Occipital lobe (tissue), 2 donors: ENCODE results near the gene CCL11. TPM values are rescaled to one million over a fixed set of nuclear protein-coding genes. Genes with fewer than 3 reads are reported as not detected.
"Not testable (repeated sequence)": the region's sequence is repeated elsewhere in the genome, so short reads cannot be mapped to it uniquely, and the experiment has no call there.

Experiments
- DNase-seq: peaks from one replicate; lab custom pipeline; 2025; lab: John Stamatoyannopoulos, UW
- total RNA-seq: library from RNA; depleted of rRNA; stranded (reverse); fragments of >200 nt; gene quantifications from one replicate; pipeline ENCODE4 v1.2.3, GENCODE V29; 2014

The CCL11 gene
- total RNA-seq, 1 donor from 2014 or later, result not detected

DNA sequence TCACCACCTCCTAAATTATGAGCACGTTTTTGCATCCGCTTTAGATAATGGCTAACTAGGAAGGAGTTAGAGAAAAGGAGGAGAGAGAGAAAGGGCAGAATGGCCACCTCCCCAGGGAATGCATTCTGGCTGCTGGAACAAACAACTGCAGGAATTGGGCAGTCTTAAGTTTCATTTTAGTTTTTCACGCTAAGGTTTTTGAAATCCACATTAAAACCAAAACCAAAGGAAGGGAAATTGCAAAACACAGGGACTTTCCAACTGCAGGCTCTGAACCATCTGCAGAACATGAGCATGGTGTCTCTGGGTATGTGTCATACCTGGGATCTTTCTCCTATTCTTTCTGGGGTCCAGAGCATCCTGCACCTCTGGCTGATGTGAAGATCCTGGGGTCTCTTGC, 21.6 kb downstream of the CCL11 start:
- no peak for DNase-seq

DNA sequence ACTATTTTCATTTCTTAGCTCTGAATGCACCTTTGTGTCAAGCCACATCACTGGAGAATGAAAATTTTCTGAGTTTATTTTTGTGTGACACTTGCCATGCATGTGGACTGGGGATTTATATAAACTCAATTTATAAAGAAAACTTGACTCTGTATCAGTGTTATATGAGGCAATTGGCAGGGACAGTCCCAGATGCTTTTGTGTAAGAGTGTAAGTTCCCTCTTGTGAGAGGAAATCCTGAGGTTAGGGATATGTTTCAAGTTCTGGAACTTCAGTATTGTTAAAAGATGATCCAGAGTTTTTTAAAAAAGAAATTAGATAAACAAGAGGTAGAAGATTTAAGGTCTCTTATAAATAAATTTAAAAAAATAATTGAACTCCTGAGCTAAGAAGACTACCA, 22.8 kb downstream of the CCL11 start:
- DNase-seq, result no peak

GRCh38 chr17:34311291-34311690, 25.7 kb downstream of the CCL11 start:
- DNase-seq, result no peak

- no peak for DNase-seq
Measured at GRCh38 chr17:34312080-34312479, 26.5 kb downstream of the CCL11 start.

GRCh38 chr17:34313164-34313563, 27.6 kb downstream of the CCL11 start:
- no peak for DNase-seq

- DNase-seq, result no peak
Measured at GRCh38 chr17:34314279-34314678, 28.7 kb downstream of the CCL11 start.

GRCh38 chr17:34318474-34318873, 32.9 kb downstream of the CCL11 start:
- no peak for DNase-seq

DNA sequence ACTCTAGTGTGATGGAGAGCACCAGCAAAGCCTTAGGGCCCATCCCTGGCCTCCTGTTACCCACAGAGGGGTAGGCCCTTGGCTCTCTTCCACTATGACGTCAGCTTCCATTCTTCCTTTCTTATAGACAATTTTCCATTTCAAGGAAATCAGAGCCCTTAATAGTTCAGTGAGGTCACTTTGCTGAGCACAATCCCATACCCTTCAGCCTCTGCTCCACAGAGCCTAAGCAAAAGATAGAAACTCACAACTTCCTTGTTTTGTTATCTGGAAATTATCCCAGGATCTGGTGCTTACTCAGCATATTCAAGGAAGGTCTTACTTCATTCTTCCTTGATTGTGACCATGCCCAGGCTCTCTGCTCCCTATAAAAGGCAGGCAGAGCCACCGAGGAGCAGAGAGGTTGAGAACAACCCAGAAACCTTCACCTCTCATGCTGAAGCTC, 33.5 kb downstream of the CCL11 start, which contains the start of gene CCL8:
CCL8 (plus strand) TSS at position 397 of the 445 bp plus-strand sequence. CDS start 67 bp downstream, outside the sequence.
- DNase-seq, result no peak

DNA sequence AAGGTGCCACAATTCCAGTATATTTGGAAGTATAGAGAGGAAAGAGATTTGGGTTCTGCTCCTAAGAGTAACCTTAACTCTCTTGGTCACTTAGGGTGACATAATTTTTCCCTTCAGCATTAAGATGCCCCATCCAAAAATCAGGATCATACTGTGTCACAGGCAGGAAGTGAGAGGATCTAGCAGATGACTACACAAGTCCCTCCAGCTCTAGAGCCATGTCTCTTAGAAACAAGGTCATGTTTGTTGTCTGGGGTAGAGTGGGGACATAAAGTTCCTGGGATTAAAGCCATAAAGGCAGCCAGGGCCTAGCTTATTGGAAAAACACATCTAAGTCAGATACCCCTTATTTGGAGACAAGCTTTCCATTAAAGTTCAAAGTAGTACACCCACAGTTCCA, 36.4 kb downstream of the CCL11 start:
- DNase-seq, result no peak

DNA sequence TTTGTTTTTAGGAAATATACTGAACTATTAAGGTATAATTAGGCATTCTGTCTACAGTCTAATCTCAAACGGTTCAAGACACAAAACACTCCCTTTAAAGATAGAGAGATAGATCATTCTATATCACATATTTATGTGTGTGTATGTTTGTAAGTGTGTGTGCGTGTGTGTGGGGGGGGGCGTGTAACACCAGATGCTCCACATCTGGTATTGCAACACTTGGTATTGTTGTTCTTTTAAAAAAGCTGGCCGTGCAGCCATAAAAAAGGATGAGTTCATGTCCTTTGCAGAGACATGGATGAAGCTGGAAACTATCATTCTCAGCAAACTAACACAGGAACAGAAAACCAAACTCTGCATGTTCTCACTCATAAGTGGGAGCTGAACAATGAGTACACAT, 42.0 kb downstream of the CCL11 start:
- DNase-seq, result not testable (repeated sequence)

- no peak for DNase-seq
Measured at GRCh38 chr17:34337701-34338100, 52.2 kb downstream of the CCL11 start.

Other genes with a start within 250 kb of the CCL11 start
- 8.7 TPM for gene CCL2, start 30.5 kb upstream of the CCL11 start, total RNA-seq
- not detected for gene CCL7, start 15.5 kb upstream of the CCL11 start, total RNA-seq
- 0.16 TPM for gene CCL8, start 33.7 kb downstream of the CCL11 start, total RNA-seq
- not detected for gene CCL13, start 70.7 kb downstream of the CCL11 start, total RNA-seq
- gene CCL1, start 77.5 kb downstream of the CCL11 start, total RNA-seq, result 0.47 TPM